Suprapubic skin (tissue), 4 donors: ENCODE data around the gene CAMSAP3.

Experiments used
- CTCF ChIP-seq, 2 donors: fragments of 200-600 bp in 1 of 2; fragments of 450-650 bp in 1 of 2; sonication (generic) in 1 of 2; IDR thresholded peaks; one replicate each; pipeline ENCODE4 v1.5.1; 2016 to 2019; ENCODE audit warnings: antibody characterized with exemption in 2 of 2, mild to moderate bottlenecking in 1 of 2, moderate library complexity in 1 of 2
- EP300 ChIP-seq: sonication (generic); formaldehyde crosslinking; IDR thresholded peaks from one replicate; pipeline ENCODE4 v1.6.1; 2017; ENCODE audit warnings: antibody characterized with exemption
- POLR2A ChIP-seq, 2 donors: fragments of 450-650 bp; IDR thresholded peaks; one replicate each; pipeline ENCODE4 v1.6.1; 2017; ENCODE audit warnings: antibody characterized with exemption in 2 of 2, mild to moderate bottlenecking in 2 of 2, moderate library complexity in 2 of 2
- POLR2AphosphoS5 ChIP-seq, 3 donors: sonication (generic); formaldehyde crosslinking; IDR thresholded peaks; one replicate each; pipeline ENCODE4 v1.6.1; 2017; ENCODE audit warnings: antibody characterized with exemption in 3 of 3

- TF ChIP-seq POLR2AphosphoS5 (IDR thresholded peaks at IDR 0.05) (no peak), POLR2A (IDR thresholded peaks at IDR 0.05) (no peak), CTCF (IDR thresholded peaks at IDR 0.05) (no peak), EP300 (no peak)
Observed at GRCh38 chr19:7648265-7649014, 52.8 kb downstream of the CAMSAP3 start.
